Measurements from ENCODE around the gene TGOLN2. TPM values are rescaled to one million over a fixed set of nuclear protein-coding genes. Genes with fewer than 3 reads are reported as not detected.
"Not testable (repeated sequence)": the region's sequence is repeated elsewhere in the genome, so short reads cannot be mapped to it uniquely, and the experiment has no call there.

Gene TGOLN2
- total and polyA plus RNA-seq, 7 donors = 14.3 to 51.7 (median 36.8) TPM

DNA sequence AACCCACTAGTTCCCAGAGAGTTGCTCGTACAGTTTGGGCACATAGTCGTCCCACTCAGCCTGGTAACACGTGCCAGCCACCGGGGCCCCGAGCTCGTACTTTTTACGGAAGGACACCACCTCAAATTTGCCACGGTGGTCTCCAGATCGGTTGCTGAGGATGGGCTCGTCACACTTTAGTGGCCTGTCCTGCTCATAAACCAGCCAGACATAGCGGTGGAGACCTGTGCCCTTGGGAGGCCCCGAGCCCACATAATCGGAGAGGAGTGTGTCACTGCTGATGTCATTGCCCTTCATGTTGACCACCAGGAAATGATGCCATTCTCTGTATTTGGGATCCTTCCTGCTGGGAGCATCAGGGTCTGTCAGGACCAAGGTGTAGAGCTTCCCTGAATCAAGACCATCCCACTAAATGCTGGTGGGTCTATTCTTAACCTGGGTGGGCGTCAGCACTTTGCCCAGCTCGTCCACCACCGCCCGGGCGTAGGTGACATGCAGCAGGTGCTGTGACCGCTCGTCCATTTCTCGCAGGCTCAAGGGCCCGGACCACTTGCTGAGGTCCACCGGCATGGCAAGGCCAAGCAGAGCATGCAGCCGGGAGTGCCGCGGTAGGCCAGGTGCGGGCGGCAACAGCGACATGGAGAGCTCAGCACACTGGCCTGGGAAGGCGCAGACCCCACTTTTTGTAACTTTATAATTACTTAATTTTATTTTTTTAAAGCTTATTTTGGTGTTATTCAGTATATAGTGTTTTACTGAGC, 13.7 kb upstream of the TGOLN2 start:
- peaks cover 5% of the 10 kb centered on the region for H3K4me1 ChIP-seq
- H3K27me3 ChIP-seq (ENCODE audit: insufficient read depth in 3 of 3, low read length in 2 of 3) = no peaks in the 10 kb centered on the region
- DNase-seq (no peak), ATAC-seq (peak in 2 of 4 donors; percentile 21 to 22)
- H3K4me3 ChIP-seq = no peak overlapping the region
- TF ChIP-seq, protein P1, sequence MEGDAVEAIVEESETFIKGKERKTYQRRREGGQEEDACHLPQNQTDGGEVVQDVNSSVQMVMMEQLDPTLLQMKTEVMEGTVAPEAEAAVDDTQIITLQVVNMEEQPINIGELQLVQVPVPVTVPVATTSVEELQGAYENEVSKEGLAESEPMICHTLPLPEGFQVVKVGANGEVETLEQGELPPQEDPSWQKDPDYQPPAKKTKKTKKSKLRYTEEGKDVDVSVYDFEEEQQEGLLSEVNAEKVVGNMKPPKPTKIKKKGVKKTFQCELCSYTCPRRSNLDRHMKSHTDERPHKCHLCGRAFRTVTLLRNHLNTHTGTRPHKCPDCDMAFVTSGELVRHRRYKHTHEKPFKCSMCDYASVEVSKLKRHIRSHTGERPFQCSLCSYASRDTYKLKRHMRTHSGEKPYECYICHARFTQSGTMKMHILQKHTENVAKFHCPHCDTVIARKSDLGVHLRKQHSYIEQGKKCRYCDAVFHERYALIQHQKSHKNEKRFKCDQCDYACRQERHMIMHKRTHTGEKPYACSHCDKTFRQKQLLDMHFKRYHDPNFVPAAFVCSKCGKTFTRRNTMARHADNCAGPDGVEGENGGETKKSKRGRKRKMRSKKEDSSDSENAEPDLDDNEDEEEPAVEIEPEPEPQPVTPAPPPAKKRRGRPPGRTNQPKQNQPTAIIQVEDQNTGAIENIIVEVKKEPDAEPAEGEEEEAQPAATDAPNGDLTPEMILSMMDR (IDR thresholded peaks at IDR 0.05) = no peak
- peaks cover 7 to 54% of the 10 kb centered on the region in 2 donors for H3K36me3 ChIP-seq (ENCODE audit: insufficient read depth in 1 of 2, low read depth in 1 of 2)
- H3K9me3 ChIP-seq = no peaks in the 10 kb centered on the region
- intact Hi-C loops (cut with DNase I) = no loop called here
- 84 to 89% (median 86%) methylated on average over 30 of the region's 30 CpGs for WGBS, 3 donors
- no peak overlapping the region for H3K27ac ChIP-seq

DNA sequence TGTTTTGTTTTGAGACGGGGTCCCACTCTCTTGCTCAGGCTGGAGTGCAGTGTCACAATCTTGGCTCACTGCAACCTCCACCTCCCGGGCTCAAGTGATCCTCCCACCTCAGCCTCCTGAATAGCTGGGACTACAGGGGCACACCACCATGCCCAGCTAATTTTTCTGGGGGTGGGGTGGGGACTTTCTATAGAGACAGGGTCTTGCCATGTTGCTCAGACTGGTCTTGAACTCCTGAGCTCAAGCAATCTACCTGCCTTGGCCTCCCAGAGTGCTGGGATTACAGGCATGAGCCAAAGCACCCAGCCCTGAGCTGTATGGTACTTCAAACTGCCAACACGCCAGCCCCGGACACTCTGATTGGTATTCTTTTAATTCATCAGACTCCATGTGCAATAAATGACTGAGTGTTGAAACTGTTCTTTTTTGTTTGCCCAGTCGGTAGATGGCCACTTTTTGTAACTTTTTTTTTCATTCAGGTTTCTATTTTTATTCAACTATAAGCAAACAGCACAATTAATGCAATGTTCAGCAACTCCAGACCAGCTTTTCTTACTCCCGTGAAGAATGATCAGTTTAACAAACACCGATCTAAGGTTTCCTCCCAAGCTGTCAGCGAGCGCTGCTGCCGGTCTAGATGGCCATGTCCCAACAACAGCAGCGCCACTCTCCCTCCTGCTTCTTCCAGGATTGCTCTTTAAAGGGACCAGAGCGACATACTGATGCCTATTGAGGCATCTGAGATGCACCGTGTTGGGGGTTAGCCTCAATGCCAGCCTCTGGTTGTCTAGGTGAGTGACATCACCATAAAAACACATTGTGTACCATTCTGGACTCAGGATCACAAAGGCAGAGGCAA, 12.5 kb upstream of the TGOLN2 start:
- Histone ChIP-seq H3K27me3 (ENCODE audit: insufficient read depth in 3 of 3, low read length in 2 of 3) (no peaks in the 10 kb centered on the region), H3K4me1 (peaks cover 5% of the 10 kb centered on the region), H3K27ac (no peak overlapping the region), H3K4me3 (no peak overlapping the region), H3K9me3 (no peaks in the 10 kb centered on the region), H3K36me3 (ENCODE audit: insufficient read depth in 1 of 2, low read depth in 1 of 2) (peaks cover 2 to 42% of the 10 kb centered on the region in 2 donors)
- intact Hi-C loops (cut with DNase I) = no loop called here
- DNase-seq (no peak), ATAC-seq (peak; percentile 40 to 57 (median 48))
- TF ChIP-seq, protein P1 (IDR thresholded peaks at IDR 0.05) = no peak
- 20 to 34% (median 26%) methylated on average over 13 of the region's 13 CpGs for WGBS, 3 donors

DNA sequence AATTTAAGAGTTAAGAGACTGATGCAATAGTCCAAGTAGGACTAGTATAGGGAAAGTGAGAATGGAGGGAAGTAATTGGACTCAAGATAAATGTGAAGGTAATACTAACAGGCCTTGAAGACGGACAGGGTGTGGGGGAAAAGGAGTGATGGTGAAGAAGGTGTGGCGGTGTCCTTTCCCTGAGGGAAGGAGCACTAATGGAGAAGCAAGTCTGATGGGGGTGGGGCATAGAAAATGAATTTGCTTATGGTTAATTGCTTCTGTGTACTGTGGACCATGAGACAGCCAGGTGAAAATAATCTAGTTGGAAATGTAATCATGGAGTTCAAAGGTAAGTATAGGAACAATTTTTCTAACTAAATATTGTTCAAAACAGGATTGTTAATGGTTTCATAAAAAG, 7.1 kb upstream of the TGOLN2 start:
- DNase-seq (no peak), ATAC-seq (no peak)
- H3K4me3 ChIP-seq = no peak overlapping the region
- H3K27me3 ChIP-seq (ENCODE audit: insufficient read depth in 3 of 3, low read length in 2 of 3) = no peaks in the 10 kb centered on the region
- no peaks in the 10 kb centered on the region for H3K9me3 ChIP-seq
- no peaks in the 10 kb centered on the region for H3K4me1 ChIP-seq
- intact Hi-C loops (cut with DNase I) = no loop called here
- 44 to 67% (median 48%) methylated on average over 2 of the region's 2 CpGs for WGBS, 3 donors
- H3K27ac ChIP-seq = no peak overlapping the region
- TF ChIP-seq, protein P1 (IDR thresholded peaks at IDR 0.05) = no peak
- no peaks in the 10 kb centered on the region for H3K36me3 ChIP-seq (ENCODE audit: insufficient read depth in 1 of 2, low read depth in 1 of 2)

DNA sequence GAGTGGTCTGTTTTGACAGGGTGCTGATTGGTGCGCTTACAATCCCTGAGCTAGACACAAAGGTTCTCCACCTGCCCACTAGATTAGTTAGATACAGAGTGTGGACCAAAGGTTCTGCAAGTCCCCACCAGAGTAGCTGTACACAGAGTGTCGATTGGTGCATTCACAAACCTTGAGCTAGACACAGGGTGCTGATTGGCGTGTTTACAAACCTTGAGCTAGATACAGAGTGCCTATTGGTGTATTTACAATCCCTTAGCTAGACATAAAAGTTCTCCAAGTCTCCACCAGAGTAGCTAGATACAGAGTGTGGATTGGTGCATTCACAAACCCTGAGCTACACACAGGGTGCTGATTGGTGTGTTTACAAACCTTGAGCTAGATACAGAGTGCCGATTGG, 6.1 kb upstream of the TGOLN2 start:
- H3K9me3 ChIP-seq; H3K4me1 ChIP-seq; ATAC-seq; H3K4me3 ChIP-seq; H3K27me3 ChIP-seq (ENCODE audit: insufficient read depth in 3 of 3, low read length in 2 of 3); H3K27ac ChIP-seq; H3K36me3 ChIP-seq (ENCODE audit: insufficient read depth in 1 of 2, low read depth in 1 of 2); DNase-seq; intact Hi-C loops (cut with DNase I): not testable (repeated sequence)
- 98 to 100% (median 98%) methylated on average over 3 to 4 of the region's 4 CpGs for WGBS, 3 donors

All from psoas muscle (tissue), 8 donors.